GM21528 (cell line): ENCODE results near the gene UROD.
"Not testable (repeated sequence)": the region's sequence is repeated elsewhere in the genome, so short reads cannot be mapped to it uniquely, and the experiment has no call there.

Experiments
- ATAC-seq: cut with Tn5 transposase; IDR thresholded peaks from one replicate; pipeline ENCODE4 v1.9.1; 2021; ENCODE audit warnings: mild to moderate bottlenecking, moderate library complexity; ENCODE audit not compliant: unreplicated experiment, low FRiP score

The UROD gene

DNA sequence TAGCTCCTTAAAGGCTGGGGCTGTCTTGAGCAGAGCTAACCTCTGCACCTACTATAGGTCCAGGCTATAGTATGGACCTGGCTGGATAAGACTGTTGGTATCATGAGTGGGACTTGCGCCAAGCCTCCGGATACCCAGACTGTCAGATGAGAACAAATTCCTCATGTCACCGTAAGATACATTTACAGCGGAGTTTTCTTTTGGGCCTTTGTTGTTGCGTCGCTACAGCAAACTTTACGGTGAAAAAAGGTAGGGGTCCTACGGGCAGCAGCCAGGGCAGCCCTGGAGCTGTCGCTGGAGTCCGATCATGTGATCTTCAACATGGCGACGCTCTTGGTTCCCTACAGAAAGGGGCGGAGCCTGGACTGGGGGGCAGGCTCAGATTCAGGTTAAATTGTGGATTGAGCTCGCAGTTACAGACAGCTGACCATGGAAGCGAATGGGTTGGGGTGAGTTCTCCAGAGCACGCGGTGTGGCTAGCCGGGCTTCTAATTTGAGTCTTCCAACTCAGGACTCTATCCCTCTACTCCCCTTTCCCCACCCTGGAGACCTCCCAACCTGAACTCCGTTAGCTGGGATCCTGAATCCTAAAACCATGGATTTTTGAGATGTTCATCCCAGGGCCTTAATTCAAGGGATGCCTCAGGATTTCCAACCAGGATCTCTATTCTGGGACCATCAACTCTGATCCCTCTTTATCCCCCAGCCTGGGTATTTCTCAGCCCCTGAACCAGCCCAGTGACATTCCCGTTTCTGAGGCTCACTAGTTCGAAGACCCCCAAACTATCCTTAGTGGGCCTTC lies at the start of gene UROD:
TSS of gene UROD (plus strand) at position 418 of the 802 bp plus-strand sequence. CDS start at position 430, 12 bp downstream.
- peak; percentile 47 for ATAC-seq

DNA sequence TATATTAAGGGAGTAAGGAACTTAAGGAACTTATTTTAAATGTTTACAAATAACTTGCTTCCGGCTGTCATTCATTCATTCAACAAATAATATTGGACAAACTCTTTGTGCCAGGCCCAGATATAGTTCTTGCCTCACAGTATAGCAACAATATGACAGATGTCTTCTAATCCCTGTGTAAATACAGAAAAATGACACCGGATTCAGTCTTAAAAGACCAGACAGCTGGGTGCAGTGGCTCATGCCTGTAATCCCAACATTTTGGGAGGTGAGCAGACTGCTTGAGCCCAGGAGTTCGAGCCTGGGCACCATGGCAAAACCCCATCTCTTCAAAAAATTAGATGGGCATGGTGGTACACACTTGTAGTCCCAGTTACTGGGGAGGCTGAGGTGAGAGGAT lies 49.3 kb upstream of the UROD start:
- ATAC-seq = no peak

DNA sequence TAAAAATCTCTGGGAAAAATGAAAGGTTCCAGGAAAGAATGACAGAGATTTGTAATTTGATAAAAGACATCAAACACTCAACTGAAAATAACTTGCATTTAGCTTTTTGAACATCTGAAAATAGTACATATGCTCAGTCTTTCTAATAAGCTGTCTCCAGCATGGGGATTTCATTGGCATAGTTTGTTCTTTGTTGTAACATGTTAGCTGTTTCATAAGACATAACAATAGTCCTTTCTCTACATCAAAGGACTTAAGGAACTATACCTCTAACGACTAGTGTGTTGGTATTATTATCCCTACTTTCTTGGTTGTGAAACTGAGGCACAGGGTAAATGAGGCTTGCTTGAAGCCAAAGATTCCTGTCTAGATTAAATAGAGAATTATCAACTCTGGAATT lies 47.7 kb upstream of the UROD start:
- no peak for ATAC-seq

DNA sequence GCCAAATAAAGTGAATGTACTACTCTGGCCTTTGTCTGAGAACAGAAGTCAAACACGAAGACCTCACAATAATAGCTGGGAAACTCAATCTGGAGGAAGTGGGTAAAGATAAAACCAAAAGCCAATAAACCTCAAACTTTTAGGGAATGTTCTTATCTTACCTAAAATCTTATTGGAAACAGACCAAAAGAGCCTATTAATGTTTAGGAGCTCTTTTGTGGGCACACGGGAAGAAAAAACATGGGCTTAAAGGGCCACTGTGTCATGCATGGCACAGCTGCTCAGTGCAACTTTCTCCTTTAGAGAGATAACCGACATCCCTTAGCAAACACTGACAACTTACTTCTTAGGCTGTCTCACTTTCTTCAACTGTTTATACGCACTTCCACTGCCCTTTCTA lies 41.7 kb upstream of the UROD start:
- ATAC-seq = no peak

DNA sequence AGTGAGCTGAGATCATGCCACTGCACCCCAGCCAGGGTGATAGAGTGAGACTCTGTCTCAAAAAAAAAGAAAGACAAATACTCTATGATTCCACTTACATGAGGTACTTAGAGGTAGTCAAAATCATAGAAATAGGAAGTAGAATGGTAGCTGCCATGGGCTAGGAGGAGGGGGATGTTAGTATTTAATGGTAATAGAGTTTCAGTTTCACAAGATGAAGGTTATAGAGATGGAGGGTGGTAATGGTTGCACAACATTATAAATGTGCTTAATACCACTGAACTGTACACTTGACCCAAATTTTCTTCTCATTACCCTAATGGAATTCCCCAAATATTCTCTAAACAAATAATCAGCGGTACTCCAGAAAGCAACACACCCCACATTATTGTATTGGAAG lies 38.4 kb upstream of the UROD start:
- ATAC-seq = no peak

DNA sequence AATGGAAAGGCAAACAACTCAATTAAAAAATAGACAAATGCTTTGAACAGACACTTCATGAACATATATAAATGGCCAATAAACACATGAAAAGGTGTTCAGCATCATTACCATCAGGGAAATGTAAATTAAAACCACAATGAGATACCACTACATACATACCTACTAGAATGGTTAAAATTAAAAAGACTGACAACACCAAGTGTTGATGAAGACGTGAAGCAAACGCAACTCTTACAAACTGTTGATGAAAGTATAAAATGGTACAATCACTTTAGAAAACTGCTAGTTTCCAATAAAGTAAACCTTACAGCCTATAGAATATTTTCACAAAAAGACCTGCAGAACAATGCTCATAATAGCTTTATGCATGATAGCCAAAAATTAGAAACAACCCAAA lies 35.8 kb upstream of the UROD start:
- ATAC-seq = no peak

DNA sequence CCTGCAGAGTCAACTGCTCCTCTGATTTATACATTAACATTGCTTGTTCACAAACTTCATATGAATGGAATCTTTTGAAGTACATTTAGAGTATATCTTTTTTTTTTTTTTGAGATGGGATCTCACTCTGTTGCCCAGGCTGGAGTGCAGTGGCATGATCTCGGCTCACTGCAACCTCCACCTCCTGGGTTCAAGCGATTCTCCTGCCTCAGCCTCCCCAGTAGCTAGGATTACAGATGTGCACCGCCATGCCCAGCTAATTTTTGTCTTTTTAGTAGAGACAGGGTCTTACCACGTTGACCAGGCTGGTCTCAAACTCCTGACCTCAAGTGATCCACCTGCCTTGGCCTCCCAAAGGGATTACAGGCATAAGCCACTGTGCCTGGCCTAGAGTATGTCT lies 34.7 kb upstream of the UROD start:
- not testable (repeated sequence) for ATAC-seq

DNA sequence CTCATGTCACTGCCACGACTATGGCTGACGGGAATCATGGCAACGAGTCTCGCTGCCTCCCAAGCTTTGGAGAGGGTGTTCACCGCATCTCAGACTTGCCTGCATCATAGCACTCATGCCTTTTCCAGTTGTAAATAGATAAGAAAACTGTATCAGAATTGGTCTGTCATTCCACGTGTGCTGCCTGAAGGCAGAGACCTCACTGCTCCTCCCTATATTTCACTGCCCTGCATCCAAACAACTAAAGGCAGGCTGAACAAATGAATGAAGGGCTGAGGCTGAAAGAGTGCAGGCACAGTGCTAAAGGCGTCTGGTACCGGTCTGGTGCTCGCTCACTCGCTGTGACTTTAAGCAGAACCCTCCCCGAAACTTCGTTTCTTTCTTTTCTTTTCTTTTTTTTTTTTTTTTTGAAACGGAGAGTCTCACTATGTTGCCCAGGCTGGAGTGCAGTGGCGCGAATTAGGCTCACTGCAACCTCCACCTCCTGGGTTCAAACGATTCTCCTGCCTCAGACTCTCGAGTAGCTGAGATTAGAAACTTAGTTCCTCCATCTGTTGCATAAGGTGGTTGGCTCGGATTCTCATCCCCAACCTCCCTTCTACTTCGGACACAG lies 26.2 kb upstream of the UROD start:
- peak; percentile 16 for ATAC-seq

DNA sequence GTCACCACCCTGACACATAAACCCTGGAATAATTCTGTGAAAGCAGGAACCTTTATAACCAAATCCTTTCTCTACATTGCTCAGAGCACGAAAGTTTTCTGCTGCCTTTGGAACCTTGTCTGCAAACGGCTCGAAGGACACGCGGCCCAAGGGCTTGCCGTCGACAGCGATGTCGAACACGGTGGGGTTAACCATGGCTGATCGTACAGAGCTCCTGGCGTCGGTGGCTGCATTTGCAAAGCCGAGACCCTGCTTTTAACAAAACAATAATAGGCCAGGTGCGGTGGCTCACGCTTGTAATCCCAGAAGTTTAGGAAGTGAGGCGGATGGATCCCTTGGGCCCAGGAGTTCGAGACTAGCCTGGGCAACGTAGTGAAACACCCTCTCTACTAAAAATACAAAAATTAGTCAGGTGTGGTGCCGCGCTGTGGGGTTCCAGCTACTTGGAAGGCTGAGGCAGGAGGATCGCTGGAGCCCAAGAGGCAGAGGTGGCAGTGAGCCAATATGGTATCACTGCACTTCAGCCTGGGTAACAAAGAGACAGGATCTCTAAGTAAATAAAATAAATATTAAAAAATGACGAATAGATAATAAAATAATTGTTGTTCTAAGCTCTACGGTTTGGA lies 23.4 kb upstream of the UROD start:
- no peak for ATAC-seq

DNA sequence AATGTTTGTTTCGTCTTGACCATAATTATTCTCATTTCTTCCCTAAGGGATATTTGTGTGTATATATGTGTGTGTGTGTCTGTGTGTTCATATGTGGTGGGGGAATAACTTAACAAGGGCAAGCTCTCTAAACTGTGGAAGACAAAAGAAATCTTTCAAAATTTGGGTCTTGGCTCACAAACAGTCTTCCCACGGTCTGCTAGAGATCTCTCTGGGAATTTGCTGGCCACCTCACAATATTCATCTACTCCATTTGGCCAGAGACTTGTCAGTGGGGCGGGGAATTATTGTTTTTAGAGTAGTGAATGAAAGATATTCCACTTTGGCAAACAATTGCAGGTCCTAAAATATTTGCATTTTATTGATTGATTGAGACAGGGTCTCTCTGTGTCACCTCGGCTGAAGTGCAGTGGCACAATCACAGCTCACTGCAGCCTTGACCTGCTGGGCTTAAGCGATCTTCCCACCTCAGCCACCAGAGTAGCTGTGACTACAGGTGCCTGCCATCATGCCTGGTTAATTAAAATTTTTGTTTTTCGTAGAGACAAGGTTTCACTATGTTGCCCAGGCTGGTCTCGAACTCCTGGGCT lies 17.6 kb upstream of the UROD start:
- ATAC-seq = no peak

DNA sequence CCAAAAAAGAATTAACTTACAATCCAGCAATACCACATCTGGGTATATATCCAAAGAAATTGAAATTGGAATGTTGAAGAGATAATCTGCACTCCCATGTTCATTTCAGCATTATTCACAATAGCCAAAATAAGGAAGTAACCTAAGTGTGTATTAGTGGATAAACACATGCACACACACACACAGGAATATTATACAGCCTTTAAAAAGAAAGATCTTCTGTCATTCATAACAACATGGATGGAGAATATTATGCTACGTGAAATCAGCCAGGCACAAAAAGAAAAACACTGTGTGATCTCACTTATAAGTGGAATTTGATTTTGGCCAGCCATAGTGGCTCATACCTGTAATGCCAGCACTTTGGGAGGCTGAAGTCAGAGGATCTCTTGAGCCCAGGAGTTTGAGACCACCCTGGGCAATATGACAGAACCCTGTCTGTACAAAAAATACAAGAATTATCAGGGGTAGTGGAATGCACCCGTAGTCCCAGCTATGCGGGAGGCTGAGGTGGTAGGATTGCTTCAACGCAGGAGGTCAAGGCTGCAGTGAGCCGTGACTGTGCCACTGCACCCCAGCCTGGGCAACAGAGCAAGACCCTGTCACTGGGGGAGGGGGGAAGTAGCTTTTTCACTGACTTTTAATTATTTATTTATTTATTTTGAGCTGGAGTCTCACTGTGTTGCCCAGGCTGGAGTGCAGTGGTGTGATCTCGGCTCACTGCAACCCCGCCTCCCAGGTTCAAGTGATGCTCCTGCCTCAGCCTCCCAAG lies 16.4 kb upstream of the UROD start:
- ATAC-seq = no peak

DNA sequence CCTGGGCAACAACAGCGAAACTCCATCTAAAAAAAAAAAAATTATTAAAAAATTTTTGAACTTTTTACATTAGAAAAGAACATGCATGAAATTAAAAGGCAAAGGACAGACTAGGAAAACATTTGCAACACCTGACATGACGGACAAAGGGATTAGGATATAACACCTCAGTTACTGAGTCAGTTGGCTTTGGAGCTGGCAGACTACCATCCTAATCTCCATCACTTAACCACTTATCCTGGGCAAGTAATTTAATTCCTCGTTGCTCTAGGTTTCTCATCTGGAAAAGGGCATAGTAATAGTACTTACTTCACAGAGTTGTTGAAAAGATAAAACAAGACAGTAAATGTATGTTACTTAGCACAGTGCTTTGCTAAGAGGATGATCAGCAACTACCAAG lies 12.8 kb upstream of the UROD start:
- no peak for ATAC-seq

DNA sequence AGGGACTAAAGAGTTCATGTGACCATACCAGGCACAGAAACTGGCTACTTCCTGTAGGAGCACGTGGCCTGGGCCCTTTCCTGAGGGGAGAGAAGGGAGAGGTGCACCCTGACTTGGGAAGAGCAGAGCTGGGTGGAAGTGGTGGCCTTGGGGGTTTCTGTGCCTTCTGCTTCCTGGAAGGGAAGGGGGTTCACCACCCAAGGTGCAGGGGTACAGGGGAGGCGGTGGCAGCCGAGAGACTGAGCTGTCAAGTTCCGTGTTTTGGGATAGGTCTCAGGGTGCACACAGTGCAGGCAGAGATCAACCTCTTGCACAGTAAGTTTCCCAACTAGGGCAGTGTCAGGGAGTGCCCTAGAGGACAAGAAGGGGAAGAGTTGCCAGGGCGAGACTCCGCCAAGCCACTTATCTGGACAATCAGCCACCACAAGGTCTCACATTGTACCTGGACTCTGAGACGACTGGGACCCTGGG lies 11.0 kb upstream of the UROD start:
- no peak for ATAC-seq

DNA sequence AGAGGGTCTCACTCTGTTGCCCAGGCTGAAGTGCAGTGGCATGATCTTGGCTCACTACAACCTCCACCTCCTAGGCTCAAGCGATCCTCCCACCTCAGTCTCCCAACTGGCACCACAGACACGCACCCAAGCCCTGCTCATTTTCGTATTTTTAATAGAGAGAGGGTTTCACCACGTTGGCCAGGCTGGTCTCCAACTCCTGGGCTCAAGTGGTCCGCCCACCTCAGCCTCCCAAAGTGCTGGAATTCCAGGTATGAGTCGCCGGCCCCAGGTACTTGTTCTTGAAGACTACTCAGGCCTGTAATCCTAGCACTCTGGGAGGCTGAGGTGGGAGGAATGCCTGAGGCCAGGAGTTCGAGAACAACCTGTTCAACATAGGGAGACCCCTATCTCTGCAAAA lies 10.5 kb upstream of the UROD start:
- ATAC-seq = not testable (repeated sequence)

DNA sequence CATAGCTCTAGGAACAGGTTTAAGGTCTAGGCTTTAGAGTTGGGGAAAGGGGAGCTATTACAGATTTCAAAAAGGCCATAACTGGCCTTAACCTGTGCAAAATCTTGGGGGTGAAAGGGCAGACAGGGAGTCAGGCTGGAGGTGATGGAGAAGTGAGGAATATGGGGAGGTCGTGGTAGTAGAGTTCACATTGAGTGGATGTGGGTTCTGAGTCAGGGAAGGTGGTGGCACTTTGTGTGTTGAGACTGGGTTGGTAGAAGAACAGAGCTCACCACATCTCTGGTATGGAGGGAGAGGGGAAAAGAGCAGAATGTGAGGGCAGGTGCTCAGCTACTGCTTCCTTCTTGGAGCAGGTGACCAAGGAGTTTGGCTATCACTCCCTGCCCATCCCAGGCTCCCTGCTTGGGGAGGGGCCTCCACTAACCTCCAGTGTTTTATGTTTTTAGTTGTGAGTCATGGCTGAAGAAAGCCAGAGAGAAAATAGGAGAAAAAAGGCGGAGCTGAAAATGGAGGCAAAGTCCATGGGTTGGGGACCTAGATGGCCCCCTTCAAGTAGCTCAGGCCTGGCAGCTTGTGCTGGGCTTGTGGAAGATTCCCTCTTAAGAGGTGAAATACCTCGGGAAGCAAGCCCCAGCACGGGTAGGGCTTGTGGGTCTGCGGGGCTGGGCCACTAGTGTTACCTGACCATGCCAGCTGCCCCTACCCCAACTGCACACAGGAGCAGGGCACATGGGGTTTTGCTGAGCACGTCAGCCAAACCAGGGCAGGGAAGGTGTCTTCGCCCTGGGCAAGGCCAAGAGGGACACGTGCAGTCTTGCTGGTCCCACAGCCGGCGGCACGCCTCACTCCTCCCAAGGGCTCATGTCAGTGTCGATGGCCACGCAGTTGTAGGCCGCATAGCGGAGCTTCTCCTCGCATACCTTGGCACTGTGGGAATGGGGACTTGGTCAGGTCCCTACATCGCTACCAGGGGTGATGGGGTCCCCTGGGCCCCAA lies 9.1 kb upstream of the UROD start:
- ATAC-seq = no peak

DNA sequence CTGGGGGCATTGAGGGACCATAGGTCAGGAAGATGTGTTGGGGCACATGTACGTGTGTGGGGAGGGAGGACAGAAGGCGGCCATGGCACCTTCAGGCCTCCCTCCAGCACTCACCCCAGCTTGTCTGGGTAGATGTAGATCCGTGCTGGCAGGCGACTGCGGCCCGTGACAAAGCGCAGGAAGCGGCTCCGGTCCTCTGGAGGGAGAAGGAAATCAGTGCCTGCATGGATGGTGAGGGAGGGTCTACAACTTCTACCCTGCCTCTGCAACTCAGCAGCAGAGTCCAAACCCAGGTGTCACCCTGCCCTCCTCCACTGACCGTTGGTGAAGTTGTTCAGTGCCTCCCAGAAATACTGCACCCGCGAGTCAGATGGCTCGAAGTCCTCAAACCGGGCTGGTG lies 8.3 kb upstream of the UROD start:
- no peak for ATAC-seq

DNA sequence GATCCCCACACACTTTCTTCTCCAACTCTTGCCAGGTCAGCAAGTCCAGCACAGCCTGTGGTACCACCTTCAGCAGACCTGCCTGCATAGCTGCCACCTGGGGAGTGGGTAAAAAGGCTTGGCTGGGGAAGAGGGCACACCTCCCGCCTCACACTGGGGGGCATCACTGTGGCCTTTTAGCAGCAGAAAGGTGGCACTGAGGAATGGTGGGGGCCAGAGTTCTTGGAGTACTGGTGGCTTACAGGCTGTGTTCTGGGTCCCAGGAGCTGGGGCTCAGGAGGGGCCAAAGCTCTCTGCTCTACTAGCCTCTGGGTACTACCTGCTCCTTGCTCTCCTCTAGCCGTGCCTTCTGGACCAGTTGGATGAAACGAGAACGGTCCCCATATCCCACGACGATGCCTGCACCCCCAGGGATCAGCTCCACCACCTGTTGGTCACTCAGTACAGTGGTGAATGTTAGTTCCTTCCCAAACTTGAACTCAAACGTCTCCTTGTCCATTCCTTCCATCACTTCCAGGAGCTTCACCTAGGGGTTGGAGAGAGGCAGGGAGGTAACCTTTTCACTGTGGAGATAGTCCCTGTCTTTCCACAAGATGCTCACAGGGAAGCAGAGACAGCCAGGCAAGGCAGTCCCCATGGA lies 7.7 kb upstream of the UROD start:
- ATAC-seq = no peak

DNA sequence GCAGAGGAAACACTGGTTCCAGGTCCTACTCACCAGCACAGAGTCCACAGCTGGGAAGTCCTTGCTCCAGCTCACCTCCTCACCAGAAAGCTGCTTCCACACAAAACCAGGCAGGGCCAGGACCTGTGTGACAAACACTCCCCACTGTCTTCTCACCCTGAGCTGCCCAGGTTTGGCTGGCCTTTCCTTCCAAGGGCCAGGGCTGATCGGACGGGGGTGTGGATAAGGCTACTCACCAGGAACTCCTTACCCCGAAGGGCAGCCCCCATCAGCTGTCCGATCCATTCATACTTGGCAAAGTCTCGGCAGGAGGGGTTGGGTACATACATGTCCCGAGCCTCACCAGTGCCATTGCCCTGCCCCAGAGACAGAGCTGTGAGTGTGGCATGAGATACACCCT lies 6.3 kb upstream of the UROD start:
- ATAC-seq = no peak

DNA sequence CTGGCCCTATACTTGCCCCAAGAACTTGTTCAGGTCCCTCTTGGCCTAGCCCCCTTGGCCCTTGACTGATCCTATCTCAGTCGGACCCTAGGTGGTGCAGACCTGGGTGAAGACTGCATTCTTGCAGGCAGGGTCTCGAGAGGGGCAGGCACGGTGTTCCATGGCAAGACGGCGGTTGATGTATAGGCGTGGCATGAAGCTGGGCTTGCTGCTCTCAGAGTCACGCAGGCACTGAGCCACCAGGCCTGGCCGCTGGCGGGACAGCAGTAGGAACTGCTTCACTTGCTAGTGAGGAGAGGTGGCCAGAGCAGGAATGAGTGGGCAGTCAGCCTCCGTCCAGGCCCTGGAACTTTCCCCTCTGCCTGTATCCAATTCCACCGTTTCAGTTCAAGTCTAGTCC lies 4.7 kb upstream of the UROD start:
- no peak for ATAC-seq
